Activated CD4-positive, alpha-beta T cell treated with anti-CD3 and anti-CD28 coated beads, Interleukin-10, Interleukin-2, amounts not matched to agents 100 ng/mL and 50 ng/mL, durations not matched to agents 16 hours and 8 hours (primary cell): ENCODE results near the gene FDXACB1.
A peak's percentile ranks its signal among the peaks of the same experiment; 100 is the strongest.
"Not testable (repeated sequence)": the region's sequence is repeated elsewhere in the genome, so short reads cannot be mapped to it uniquely, and the experiment has no call there.

Experiments used
- DNase-seq: peaks from one replicate; pipeline ENCODE4 v3.0.0-alpha.2; 2020

The FDXACB1 gene

DNA sequence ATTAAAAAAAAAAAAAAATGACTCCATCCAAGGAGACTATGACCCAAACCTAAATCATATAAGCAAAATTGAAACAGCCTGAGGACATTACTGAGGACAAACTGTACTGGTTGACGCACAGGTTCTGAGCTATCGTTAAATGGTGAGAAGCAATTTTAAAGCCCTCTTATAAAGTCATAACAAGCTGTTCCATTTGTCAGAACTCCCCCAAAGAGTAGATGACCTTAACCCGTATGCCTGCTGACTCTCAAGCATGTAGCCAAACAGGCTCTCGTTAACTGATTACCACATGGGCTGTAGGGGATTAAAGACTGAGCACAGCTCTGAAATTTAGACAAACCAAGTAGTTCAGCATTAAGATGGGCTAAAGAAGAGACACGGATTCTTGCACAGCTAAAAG is 30.4 kb upstream of the FDXACB1 start:
- no peak for DNase-seq

DNA sequence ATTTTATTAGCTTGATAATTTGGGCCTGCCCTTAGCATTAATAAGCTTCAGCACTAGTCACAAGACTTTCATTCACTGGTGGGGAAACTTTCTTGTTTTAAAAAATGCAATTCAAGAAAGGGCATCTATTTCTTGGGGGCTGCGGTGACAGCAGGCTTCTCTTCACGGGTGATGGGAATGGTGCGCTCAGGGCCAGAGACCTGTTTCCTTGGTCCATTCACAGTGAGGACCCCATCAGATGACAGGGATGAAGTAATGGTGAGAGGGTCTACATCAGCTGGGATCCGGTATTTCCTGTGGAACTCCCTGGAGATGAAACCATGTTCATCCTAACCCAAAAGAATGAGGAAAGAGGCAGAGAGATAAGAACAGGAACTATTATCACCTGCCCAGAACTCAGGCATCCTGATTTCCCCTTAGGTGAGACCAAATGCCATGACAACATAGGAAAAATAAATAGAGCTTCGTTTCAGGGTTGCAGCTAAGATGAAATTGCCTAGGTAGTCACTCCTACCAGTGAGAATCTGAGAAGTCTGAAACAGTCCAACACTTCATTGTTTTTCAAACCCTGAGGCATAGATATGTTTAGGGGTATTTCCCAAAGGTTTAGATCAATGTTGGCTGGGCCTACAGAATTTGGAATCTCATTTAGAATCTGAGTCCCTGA is 29.8 kb upstream of the FDXACB1 start:
- no peak for DNase-seq

DNA sequence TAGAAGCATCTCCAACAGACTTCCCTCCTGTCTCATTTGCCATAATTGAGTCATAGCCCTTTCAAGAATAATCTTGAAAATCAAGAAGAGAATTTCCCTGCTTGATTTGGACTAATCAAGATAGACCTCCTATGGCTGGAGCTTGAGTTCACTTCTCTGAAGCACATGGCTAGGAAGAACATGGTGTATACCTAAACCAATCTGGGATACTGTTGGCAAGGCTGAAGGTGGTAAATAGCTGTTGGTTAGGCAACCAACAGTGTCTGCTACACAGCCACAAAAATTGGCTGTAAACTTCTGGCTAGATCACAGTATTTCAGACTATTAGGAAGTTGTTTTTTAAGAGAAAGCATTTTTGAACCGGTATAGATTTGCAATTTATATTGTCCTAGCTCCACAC is 27.7 kb upstream of the FDXACB1 start:
- DNase-seq: no peak

DNA sequence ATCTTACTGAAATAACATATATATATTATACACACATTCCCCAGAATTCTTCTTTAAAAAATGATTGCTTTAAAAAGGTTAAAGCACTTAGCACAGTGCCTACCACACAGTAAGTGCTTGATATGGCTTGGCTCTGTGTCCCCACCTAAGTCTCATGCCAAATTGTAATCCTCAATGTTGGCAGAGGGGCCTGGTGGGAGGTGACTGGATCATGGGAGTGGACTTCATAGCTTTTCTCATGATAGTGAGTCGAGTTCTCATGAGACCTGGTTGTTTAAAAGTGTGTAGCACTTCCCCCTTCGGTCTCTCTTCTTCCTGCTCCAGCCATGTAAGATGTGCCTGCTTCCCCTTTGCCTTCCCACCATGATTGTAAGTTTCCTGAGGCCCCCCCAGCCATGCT is 26.4 kb upstream of the FDXACB1 start:
- no peak for DNase-seq

DNA sequence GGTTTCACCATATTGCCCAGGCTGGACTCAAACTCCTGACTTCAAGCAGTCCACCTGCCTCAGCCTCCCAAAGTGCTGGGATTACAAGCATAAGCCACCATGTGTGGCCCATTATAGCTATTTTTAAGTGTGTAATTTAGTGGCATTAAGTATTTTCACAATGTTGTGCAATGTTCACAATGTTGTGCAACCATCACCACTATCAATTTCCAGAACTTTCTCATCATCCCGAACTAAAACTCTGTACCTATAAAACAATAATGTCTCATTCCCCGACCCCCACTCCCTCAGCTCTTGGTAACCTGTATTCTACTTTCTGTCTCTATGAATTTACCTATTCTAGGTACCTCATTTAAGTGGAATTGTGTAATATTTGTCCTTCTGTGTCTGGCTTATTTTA is 7.9 kb upstream of the FDXACB1 start:
- no peak for DNase-seq

DNA sequence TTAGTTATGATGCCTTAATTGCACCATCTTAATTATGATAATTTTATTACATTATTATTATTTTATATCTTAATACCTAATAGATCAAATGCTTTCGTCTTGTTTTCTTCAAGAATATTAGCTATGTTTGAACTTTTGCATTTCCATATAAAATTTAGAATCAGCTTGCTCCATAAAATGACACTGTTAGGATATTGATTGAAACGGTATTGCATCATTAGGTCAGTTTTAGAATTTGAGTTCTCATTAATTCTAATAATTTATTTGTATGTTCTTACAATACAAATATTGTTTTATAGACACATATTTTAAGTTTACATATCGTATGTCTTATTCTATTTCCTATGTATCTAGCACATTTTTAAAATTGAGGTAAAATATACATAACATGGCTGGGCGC is 7.1 kb upstream of the FDXACB1 start:
- DNase-seq: no peak

DNA sequence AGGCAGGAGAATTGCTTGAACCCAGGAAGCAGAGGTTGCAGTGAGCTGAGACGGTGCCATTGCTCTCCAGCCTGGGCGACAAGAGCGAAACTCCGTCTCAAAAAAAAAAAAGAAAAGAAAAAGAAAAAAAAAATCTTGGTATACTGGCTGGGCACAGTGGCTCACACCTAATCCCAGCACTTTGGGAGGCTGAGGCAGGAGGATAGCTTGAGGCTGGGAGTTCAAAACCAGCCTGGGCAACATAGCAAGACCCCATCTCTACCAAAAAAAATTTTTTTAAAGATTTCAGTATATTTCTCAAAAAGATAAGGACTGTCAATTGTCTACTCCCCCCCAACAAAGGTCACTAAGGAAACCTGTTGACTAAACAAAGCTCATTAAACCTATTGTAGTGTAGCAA is 6.1 kb upstream of the FDXACB1 start:
- DNase-seq: not testable (repeated sequence)

DNA sequence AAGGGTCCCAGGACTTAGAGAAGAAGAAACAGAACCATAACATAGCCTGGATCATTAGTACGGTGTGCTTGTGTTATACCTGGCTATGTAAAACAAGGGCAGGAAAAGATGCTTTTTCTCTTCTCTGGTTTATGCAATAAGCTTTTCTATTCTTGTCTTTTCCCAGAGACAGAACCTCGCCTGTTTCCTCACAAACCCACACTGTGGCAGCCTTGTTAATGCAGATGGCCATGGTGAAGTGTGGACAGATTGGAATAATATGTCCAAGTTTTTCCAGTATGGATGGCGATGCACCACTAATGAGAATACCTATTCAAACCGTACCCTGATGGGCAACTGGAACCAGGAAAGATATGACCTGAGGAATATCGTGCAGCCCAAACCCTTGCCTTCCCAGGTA is 3.2 kb upstream of the FDXACB1 start:
- no peak for DNase-seq

DNA sequence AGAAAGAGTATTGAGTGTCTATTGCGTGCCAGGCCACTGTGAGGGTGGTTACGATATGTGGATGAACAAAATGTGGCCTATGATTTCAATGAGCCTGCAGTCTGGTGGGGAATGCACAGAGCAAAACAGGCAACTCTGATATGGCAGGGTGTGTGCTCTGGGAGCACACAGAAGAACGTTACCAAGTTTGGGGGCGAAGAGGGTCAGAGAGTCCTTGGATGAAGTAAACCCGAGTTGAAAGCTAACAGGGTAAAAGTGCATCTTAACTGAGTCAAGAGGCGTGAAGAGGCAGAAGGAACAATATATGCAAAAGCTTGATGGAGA is 634 bp upstream of the FDXACB1 start:
- no peak for DNase-seq

DNA sequence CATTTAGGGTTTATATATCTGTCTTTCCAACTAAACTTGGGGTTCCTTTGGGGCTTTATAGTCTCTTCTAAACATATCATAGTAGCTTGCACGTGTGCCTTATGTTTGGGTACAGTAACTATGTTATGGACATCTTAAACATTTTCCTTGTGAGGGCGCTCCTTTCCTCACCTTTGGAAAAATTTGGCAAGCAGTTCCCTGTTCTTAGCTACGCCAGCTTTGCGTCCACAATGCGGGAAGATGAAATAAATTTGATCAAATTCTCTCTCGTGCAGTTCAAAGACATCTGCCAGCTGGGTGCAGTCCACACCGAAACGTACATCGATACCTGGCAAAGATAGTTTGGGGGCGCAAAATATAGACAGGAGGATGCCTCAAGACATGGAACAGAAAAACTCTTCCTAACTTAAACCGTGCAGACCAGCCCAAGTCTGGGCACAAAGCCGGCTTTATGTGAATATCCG is 548 bp downstream of the FDXACB1 start:
- DNase-seq: no peak

DNA sequence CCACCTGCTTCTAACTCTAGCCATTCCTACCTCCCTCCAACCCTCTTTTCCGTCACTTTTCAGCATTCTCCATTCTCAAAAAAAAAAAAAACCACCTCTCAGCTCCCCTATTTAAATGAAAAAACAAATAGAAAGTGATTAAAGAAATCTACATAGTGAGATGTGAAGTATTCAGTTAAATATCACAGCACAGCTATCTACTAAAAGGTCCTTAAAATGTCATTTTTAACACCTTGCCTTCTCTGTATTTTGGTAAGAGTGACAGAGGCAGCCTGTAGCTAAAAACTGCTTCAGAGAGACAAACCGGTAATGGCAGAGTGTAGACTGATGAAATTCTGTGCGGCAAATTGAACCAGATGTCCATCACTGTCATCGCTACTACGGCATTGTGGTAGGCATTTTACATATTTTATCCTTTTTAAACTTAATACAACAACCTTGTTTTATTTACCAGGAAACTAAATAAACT is 7.2 kb downstream of the FDXACB1 start:
- DNase-seq: no peak

DNA sequence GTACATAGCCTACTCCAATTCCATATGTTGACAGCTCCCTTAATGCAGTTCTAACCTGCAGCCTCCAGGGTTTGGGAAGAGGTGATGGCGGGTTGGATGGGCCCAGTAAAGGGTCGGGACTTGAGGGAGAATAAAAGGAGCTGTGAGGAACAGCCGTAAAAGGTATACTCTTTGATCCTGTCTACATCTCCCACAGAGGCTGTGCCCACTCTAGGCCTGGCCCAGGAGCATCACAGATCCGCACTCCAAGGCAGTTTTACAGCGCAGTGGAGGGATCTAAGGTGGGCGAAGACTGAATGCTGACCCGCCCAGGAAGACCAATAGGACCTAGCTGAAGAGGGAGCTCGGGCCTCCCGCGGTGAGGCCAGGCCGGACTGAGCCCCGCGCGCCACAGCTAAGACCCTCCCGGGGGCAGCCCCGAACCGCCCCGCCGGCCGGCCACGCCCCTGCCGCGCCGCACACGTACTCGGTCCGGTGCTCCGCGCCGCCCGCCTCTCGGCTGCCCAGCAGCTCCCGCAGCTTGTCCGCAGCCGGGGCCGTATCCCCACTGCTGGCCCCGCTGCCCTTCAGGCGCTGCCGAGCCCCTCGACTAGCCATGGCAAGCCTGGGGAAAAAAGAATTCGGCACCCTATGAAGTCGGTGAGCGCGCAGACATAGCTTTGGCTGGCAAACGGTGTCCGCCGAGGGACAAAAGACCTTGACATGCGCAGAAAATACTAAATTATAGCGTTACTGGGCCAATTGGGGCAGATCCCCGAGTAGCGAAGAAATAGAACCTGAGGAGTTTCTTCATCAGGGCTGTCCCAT is 7.9 kb downstream of the FDXACB1 start, which contains the start of gene ALG9:
TSS of gene ALG9 (minus strand) at position 696 of the 807 bp plus-strand sequence. CDS start at position 597, 99 bp downstream.
- peak; percentile 86 for DNase-seq

DNA sequence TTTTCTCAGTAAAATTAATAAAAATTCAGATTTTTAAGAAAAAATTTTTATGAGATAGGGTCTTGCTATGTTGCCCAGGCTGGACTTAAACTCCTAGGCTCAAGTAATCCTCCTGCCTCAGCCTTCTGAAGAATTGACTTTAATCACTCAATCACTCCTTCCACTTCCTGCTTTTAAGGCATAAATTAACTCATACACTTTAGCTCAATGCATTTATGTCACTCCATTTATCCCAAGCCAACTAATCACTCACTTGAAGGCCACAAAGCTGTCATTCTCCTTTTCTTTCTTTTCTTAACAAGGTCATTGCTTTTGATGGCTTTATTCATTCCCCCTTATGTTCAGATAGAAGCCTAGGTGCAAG is 8.5 kb downstream of the FDXACB1 start:
- no peak for DNase-seq

DNA sequence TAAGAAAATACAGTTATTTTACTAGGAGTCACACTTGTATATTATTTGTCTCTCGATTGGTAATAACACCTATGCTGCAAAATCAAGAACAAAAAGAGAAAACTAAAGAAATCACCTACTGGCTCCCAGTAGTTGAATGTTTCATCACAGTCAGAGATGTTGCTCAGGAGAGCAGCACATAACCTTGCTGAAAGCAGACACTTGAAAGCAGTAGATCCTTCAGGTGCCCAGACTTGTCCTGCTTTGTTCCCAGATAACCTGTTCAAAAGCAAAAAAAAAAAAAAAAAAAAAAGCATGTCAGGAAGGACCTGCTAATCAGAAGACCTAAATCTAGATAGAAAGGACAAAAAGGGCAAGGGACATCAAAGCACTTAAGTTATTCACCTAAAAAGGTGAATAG is 8.9 kb downstream of the FDXACB1 start:
- DNase-seq: no peak

DNA sequence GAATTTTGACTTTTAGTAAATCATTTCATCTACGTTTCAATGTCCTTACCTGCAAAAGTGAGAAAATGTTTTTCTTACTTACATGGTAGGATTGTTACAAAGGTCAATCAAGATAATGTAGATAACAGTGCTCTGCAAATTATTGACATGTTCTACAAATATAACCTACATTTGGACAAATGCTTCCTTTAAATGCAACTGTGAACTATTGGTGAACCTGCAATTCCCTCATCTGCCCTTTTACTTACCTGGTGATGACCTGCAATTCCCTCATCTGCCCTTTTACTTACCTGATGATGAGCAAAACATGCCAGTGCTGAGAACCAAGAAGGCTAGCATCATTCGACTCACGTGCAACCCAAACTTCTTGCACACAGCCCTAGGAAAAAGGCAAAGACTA is 18.7 kb downstream of the FDXACB1 start:
- DNase-seq: no peak

DNA sequence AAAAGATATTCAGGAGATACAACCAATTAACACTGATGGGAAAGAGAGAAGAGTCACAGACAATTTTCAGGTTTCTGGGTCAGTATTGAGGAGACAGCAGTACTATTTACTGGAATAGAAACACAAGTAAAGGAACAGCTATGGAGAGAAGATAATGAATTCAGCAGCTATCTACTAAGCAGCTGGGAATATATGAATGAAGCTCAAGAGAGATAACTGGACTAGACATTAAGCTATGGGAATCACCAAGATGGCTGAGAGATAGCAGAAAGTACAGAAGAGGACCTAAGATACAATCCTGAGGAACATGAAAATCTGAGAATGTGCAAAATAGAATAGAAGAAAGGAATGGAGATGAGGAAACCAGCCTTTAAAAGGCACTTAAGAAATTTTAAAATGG is 23.5 kb downstream of the FDXACB1 start:
- no peak for DNase-seq

DNA sequence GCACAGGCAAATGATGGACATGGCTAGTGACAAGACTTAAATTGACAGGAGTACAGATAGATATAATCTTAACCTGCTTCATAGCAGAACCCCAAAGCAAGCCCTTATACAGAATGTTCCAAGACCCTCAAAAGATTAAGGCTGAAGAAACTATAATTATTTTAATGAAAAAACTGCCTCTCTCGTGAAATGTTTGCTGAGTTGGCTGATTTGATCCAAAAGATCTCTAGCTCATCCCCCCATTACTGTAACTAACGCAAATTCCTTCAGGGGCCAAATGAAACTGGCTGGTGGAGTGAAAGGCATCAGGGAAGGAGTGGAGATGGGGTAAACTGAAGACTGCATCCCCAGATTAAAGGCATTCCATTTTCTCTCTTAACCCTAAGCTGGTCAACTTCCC is 26.9 kb downstream of the FDXACB1 start:
- DNase-seq: no peak

DNA sequence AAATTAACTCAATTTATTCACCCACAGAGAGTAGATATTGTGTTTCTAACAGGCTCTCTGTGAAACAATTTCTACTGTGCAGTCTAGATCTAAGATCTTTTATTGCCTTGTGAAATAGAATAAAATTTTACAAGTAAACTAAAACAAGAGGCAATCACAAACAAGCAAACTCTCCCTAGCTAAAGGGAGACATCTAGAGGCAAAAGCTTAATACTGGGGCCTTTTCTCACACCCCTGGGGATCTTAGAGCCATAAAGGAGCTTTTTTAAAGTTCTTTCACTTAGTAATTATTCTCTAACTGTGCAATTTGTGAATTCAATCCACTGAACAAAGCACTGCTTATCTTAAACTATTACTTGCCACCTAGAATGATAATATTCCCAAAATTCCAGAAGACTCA is 27.3 kb downstream of the FDXACB1 start:
- no peak for DNase-seq

DNA sequence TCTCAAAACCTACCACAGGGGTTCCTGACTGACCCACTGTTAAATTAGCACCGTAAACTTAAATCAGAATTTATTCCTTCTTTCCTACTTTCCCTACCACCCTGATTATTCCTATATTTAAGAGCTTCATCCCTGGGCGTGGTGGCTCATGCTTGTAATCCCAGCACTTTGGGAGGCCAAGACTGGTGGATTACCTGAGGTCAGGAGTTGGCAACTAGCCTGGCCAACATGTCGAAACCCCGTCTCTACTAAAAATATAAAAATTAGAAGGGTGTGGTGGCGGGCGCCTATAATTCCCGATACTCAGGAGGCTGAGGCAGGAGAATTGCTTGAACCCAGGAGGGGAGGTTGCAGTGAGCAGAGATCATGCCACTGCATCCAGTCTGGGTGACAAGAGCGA is 27.9 kb downstream of the FDXACB1 start:
- no peak for DNase-seq

DNA sequence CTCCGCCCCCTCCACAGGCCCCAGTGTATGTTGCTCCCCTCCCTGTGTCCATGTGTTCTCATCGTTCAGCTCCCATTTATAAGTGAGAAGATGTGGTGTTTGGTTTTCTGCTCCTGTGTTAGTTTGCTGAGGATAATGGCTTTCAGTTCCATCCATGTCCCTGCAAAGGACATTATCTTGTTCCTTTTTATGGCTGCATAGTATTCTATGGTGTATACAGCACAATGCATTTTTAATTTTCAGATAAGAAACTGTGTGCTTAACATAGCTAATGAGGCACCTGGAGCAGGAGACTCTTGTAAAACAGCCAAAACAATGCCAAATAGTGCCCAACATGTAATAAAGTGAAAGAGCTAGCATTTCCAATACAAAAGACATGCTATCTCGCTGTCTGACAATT is 29.3 kb downstream of the FDXACB1 start:
- DNase-seq: no peak

DNA sequence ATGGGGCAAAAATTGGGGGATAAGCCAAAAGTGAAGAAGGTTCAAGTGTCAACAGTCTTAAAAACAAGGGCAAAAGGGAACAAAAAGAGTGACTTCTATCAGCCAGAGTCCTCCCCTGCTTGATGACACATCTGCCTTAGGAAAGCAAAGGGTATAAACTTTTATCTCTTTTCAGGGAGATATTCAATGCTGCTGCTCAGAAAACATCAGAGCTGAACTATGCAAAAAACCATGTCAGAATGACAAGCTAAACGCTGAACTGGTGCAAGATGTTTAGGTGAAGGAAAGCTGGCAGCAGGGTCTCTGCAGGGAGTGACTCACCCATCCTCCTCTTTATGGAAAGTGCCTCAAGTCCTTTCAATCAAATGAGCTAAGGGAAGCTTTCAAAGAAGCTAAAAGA is 32.3 kb downstream of the FDXACB1 start:
- DNase-seq: no peak

DNA sequence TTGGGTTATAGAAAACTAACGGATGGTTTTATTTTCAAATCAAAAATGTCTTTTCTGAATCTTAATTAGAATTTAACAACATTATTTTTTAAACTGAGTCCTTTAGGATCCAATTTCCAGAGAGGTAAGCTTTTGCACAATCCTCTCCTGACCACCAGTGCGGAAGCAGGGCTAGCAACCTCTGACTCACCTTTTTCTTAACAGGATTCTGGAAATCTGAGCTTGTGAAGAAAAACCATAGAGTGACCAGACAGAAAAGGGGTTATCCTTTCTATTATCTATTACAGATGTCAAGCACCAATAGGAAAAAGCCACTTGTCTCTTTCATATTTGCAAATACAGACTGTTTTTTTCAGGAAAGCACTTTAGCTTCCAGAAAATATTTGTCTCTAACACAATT is 32.9 kb downstream of the FDXACB1 start:
- DNase-seq: no peak

DNA sequence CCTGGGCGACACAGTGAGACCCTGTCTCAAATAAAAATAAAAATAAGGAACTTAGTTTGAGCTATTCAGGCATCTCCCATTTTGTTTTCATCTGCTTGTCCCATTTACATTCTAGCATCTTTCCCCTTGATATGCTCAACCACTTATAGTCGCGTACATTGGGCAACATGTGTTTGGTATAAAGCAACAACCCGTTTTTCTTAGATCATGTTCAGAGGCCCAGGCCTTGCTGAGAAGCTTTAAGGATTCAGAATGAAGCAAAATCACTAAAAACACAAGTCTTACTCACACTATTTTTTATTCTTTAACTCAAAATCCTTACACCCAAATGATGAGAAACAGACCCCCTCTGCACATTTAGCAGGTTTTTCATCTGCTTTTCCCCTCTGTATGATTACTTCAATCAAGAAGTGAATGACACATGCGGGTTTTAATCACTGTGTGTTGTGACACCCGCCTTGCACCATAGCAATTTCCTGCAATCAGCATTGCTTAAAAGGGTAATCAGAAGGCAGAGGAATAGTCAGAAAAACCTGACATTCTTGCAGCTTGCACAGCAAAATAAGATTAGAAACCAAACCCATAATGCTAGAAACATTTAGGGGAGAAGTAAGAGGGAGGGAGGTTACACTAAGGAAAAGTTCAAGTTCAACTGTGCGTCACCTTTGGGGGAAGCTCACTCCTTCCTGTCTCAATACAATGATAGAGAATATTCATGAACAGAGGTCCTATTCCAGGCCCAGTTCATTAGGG is 33.5 kb downstream of the FDXACB1 start:
- DNase-seq: no peak

DNA sequence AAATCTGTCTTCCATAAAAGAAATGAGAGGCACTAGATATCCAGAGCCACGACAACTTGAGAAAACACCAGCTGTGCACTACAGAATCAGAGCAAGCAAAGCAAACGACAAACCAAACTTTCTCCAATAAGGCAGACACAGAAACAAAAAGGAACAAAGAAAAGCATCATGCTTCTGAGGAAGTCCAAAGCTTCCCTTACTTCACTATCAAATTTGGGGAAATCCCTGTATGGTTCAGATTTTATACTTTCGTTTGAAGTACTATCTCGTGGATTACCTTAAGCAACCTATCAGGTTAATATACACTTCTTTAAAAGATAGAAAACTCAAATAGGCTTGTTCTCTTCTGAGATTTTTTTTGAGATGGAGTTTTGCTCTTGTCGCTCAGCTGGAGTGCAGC is 35.3 kb downstream of the FDXACB1 start:
- no peak for DNase-seq
